EL (cell line): ENCODE data around the gene RNU7-1.
A peak's percentile ranks its signal among the peaks of the same experiment; 100 is the strongest.
"Not testable (repeated sequence)": the region's sequence is repeated elsewhere in the genome, so short reads cannot be mapped to it uniquely, and the experiment has no call there.

Experiments used
- DNase-seq: peaks from one replicate; pipeline ENCODE4 v3.0.0-alpha.2; 2016

The RNU7-1 gene

GRCh38 chr12:6943722-6944380 lies at the start of gene RNU7-1, which contains the start of gene C12orf57:
RNU7-1 (plus strand) TSS chr12:6943816.
C12orf57 (plus strand) TSS chr12:6944022; CDS start chr12:6944122, 100 bp downstream.
- DNase-seq, result peak; percentile 94

GRCh38 chr12:6894321-6894720 lies 49.3 kb upstream of the RNU7-1 start:
- no peak for DNase-seq

DNA sequence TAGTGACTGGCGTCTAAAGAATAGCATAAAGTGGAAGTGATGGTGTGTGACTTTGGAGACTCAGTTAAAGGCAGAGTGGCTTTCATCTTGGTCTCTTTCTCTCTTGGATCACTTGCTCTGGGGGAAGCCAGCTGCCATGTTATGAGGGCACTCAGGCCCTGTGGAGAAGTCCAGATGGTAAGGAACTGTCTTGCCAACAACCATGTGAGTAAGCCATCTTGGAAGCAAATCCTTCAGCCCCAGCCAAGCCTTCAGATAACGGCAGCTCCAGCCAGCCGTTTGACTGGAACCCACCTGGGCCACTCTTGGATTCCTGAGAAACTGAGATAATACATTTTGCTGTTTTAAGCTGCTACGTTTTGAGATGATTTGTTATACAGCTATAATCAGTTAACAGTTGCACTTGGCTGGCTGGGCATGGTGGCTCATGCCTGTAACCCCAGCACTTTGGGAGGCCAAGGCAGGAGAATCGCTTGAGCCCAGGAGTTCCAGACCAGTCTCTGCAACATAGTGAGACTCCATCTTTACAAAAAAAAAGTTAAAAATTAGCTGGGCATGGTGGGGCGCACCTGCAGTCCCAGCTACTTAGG lies 46.7 kb upstream of the RNU7-1 start:
- no peak for DNase-seq

GRCh38 chr12:6899427-6899826 lies 44.2 kb upstream of the RNU7-1 start:
- DNase-seq, result no peak

DNA sequence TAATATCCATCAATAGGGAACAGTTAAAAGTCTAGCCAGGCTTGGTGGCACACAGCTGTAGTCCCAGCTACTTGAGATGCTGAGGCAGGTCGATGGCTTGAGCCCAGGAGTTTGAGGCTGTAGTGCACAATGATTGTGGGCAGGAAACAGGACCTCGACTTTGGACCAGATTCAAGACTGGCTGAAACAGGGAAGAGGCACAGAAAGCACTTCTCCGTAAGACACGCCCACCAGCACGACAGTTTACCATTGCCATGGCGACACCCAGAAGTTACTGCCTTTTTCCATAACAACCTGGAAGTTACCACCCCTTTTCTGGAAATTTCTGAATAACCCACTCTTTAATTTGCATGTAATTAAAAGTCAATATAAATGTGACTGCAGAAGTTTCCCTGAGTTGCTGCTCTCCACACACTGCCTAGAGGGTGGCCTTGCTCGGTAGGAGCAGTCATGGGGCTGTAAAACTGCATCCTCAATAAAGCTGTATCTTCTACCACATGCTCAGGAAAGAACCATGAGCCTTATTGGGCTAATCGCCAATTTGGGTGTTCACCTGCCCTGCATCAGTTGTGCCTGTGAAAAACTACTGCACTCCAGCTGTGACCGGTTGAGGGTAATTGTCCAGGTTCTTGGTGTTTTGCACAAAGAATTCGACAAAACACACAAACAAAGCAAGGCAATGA lies 43.6 kb upstream of the RNU7-1 start:
- DNase-seq, result no peak

GRCh38 chr12:6902448-6902847 lies 41.2 kb upstream of the RNU7-1 start:
- DNase-seq, result no peak

- DNase-seq, result no peak
Observed at GRCh38 chr12:6903722-6904121, 39.9 kb upstream of the RNU7-1 start.

GRCh38 chr12:6904280-6905276 lies 39.0 kb upstream of the RNU7-1 start, which contains the start of gene LRRC23:
LRRC23 (plus strand) TSS chr12:6904822; CDS start chr12:6905634, 812 bp downstream.
- peak; percentile 97 for DNase-seq

GRCh38 chr12:6905414-6906040 lies 38.1 kb upstream of the RNU7-1 start:
- DNase-seq, result no peak

DNA sequence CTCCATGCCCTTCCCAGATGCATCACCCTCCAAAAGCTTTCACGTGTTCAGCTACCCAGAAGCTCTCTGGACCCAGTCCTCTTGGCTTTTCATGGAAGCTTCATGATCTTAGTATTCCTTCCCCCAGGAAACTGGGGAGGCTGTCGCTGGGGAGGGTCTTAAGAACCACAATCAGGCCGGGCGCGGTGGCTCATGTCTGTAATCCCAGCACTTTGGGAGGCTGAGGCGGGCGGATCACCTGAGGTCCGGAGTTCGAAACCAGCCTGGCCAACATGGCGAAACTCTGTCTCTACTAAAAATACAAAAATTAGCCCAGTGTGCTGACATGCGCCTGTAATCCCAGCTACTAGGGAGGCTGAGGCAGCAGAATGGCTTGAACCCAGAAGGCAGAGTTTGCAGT lies 35.5 kb upstream of the RNU7-1 start:
- not testable (repeated sequence) for DNase-seq

DNA sequence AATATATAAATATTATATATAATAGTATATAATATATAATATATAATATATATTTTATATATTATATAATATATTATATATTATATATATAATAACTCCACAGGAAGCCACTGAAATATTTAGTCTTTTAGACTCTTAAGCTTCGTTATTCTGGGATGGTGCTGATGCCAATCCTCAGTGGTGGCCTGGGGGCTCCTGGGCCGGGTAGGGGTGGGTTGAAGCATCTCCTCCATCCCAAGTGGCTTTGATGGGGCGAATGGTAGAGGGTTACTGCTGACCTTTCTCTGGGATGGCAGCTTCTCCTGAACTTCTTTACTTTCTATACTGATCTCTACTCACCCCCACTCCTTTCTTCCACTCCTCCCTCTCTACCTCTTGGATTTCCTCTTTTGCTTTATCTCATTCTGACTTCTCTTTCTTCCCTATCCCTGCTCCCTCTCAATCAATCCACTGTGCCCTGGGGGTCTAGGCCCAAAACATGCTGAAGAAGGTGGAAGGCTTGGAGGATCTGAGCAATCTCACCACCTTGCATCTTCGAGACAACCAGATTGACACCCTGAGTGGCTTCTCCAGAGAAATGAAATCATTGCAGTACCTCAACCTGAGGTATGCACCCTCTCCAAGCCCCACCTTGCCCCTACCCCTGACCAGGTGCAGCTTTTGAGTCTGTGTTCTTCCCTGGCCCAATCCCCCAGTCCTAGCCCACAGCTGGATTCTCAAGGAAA lies 34.0 kb upstream of the RNU7-1 start:
- no peak for DNase-seq

GRCh38 chr12:6912164-6912935 lies 31.3 kb upstream of the RNU7-1 start:
- no peak for DNase-seq

- DNase-seq, result peak; percentile 81
Observed at GRCh38 chr12:6914246-6914946, 29.2 kb upstream of the RNU7-1 start, which contains the start of gene ENO2. ENO2 (plus strand) TSS chr12:6914580; CDS start chr12:6915833, 1,253 bp downstream.

DNA sequence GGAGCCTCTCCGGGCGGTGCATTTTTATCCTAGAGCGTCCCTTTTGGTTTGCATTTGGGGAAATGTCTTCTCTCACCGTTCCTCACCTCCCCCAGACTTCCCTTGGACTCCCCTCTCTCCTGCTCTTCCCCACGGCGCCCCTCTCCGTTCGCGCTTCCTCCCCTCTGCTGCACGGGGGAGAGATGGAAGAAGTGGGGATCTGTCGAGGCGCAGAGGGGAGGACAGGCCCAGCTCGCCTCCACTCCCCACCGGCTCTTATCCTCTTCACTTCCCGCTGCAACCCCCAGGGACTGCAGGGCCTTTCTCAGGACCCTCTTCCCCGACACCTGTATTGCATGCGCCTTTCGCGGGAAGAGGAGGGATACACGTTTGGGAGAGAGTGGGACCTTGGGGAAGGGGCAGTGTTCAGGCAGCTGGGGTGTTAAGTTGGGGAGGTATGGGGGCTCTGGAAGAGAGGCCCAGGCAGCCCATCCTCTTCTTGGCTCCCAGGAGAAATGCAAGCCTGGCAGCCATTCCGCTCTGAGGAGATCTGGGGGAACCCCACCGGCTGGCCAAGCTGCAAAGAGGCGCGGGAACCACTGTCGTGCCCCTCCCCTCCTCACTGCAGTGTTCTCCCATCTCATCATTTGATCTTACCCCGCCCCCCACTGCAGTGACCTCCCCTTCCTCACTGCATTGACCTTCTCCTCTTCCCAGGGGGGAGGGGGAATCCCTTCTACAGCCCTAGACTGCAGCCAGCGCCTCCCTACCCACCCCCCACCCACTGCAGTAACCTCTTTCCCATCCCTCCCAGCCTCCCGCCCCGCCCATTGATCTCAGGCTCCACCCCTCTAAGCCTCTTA lies 28.4 kb upstream of the RNU7-1 start:
- DNase-seq, result peak; percentile 64

DNA sequence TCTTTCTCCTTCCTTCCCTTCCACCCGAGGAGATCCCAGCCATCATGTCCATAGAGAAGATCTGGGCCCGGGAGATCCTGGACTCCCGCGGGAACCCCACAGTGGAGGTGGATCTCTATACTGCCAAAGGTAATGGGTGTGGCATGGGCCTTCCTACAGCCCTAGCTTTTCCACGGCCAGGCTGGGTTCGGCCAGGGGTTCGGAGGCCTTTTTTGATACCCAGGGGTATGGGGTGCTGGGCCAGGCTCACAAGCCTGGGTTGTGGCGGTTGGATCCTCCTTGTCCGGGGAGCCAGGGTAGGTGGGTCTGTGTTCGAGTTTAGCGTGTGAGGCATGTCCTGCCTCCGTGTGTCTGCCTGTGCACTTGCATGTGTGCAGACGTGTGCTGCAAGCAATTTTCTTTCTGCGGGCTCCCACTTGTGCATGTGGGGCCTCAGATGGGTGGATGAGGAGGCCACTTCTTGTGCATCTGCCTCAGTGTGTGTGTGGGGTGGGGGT lies 27.8 kb upstream of the RNU7-1 start:
- DNase-seq, result no peak

GRCh38 chr12:6916426-6917200 lies 27.0 kb upstream of the RNU7-1 start:
- DNase-seq, result no peak

GRCh38 chr12:6917491-6918231 lies 26.0 kb upstream of the RNU7-1 start:
- peak; percentile 71 for DNase-seq
